AG04450 (cell line): ENCODE measurements around the gene CNTROB. TPM values are rescaled to one million over a fixed set of nuclear protein-coding genes. Genes with fewer than 3 reads are reported as not detected.

Experiments
- CTCF ChIA-PET: fragments of 300-600, 350-600 bp; formaldehyde crosslinking; extraction: SDS; loops from one replicate; lab custom pipeline; 2022; ENCODE audit warnings: antibody characterized with exemption, inconsistent platforms; lab: Charles Lee
- POLR2A ChIA-PET: fragments of 350-600 bp; formaldehyde crosslinking; extraction: SDS; loops from one replicate; lab custom pipeline; 2021; ENCODE audit warnings: antibody characterized with exemption, inconsistent platforms; lab: Yijun Ruan, JAX
- DNase-seq: peaks from one replicate; pipeline ENCODE4 v3.0.0-alpha.2; 2011; ENCODE audit warnings: low read depth, low spot score
- H3K27ac ChIP-seq: one replicate; pipeline ENCODE4 v1.5.1; 2012; ENCODE audit warnings: low read depth, low read length, control low read depth
- H3K27me3 ChIP-seq: one replicate; pipeline ENCODE4 v1.6.0; 2012; ENCODE audit warnings: low read length; ENCODE audit not compliant: control insufficient read depth, insufficient read depth
- H3K4me3 ChIP-seq: 2 replicates; pipeline ENCODE4 v1.5.1; 2011; ENCODE audit warnings: mild to moderate bottlenecking, low read depth, low read length, control low read depth
- H3K9me3 ChIP-seq: 2 replicates; pipeline ENCODE4 v1.5.1; 2012; ENCODE audit warnings: low read length; ENCODE audit not compliant: control insufficient read depth, insufficient read depth
- CTCF ChIP-seq: IDR thresholded peaks from 2 replicates; pipeline ENCODE4 v1.5.1; 2011; ENCODE audit warnings: low read depth, low read length, control low read depth, inconsistent platforms
- polyA plus RNA-seq: library from polyadenylated mRNA; depleted of rRNA; stranded (reverse); fragments of >200 nt; gene quantifications from 2 replicates; pipeline ENCODE4 v1.2.3, GENCODE V29; 2011

Gene CNTROB
- polyA plus RNA-seq, 1 experiment: 11.3 TPM

GRCh38 chr17:7884581-7885366 is 47.2 kb upstream of the CNTROB start:
- no peak for DNase-seq
- Histone ChIP-seq H3K4me3 (peak overlapping the region; percentile 79), H3K27ac (peak overlapping the region; percentile 94), H3K27me3 (no peaks in the 10 kb centered on the region), H3K9me3 (no peaks in the 10 kb centered on the region; the same call in 1 of the 2 replicates)
- POLR2A ChIA-PET: interaction anchor here (0.7 to 1.7 kb wide), 2 partner anchors 28 to 842 kb away, joined by 3 to 4 read pairs; partner anchors contain the start of gene NAA38
- CTCF ChIA-PET: no interaction called here
- TF ChIP-seq CTCF: no peak

DNA sequence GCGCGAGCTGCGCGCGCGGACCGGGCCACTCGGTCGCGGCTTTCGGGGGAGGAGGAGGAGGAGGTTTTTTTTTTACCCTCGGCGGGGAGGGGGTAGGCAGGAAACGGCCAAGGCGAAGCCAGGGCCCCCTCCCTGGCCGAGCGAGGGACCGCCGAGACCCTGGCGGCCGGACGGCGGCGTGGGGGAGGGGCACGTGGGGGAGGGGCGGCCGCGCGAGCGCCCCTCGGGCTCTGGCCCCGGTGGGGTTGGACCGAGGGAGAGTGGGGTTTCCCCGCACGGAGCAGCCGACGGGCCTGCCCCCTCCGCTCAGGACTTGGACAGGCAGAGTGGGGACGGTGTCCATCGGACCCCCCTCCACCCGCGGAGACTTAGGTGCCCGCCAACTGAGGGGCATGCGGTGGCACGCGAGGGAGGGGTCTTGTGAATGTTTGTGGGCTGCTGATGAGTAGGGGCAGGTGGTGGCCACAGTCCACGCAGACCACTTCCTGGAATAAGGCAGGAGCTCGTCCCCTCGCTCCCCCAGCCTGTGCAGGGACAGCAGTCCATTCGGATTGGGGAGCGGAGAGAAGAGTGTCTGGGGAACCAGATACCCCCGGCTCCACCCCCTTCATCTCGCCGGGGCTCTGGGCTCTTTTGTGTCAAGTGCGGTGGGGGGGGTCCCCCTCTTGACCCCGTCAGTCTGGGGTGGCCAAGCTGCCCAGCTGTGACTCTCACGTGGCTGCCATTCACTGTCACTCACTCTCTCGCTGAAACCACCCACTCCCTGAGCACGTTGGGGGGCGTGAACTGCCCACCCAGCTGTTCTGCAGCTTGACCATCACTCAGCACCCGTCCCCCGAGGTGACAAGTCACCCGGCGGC is 46.4 kb upstream of the CNTROB start:
- CTCF ChIA-PET: no interaction called here
- no peaks in the 10 kb centered on the region; the same call in 1 of the 2 replicates for H3K9me3 ChIP-seq
- peak overlapping the region; percentile 79 for H3K4me3 ChIP-seq
- no peaks in the 10 kb centered on the region for H3K27me3 ChIP-seq
- no peak for DNase-seq
- H3K27ac ChIP-seq: peak overlapping the region; percentile 94
- POLR2A ChIA-PET: interaction anchor here (0.6 to 1.7 kb wide), 5 partner anchors 18 to 843 kb away, joined by 3 to 8 read pairs (median 3); partner anchors contain the start of genes KDM6B and NAA38
- no peak for TF ChIP-seq CTCF

DNA sequence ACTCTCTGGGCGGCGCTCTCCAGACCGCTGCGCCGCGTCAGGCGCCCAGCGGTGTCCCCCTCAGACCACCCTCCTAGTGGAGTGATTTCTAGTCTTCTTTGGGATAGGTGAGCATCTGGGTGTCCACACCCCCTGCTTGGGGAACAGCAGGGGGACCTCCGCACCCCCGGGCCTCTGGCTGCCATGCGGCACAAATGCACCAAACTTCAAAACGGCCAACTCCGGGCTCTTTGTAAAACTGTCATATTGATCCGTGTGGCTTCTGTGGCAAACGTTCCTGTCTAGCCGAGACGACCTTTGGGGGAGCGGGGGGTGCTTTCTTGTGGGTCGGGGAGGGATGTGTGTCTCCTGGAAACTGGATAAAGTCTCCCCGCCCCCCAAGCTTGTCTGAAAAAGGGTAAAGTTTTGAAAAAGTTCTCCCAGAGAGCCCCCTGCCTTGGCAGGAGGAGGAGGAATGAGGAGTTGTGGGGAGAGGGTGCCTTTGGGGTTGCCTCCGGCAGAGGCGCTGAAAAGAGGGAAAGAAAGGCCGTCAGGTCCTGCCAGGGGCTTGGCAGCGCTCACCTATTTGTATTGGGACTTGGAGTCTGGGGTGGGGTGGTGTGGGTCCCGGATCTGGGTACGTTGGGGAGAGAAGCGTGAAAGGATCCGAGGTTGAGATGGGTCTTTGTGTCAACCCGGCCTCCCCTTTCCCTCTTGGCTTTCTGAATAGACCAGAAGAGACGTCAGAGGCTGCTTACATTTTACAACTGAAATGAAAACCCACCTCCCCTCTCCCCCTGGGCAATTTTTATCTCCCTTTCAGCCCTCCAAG is 45.6 kb upstream of the CNTROB start:
- CTCF ChIA-PET: no interaction called here
- Histone ChIP-seq H3K27ac (peak overlapping the region; percentile 94), H3K4me3 (peak overlapping the region; percentile 79), H3K9me3 (no peaks in the 10 kb centered on the region; the same call in 1 of the 2 replicates), H3K27me3 (no peaks in the 10 kb centered on the region)
- POLR2A ChIA-PET: interaction anchor here (0.6 to 1.7 kb wide), 2 partner anchors 29 to 63 kb away, joined by 4 to 8 read pairs; partner anchors contain the start of gene NAA38
- no peak for TF ChIP-seq CTCF
- no peak for DNase-seq

GRCh38 chr17:7887038-7887481 is 44.9 kb upstream of the CNTROB start:
- no peak for DNase-seq
- Histone ChIP-seq H3K4me3 (peak overlapping the region; percentile 79), H3K27ac (peak overlapping the region; percentile 94), H3K9me3 (no peaks in the 10 kb centered on the region; the same call in 1 of the 2 replicates), H3K27me3 (no peaks in the 10 kb centered on the region)
- CTCF ChIA-PET: no interaction called here
- POLR2A ChIA-PET: no interaction called here
- peak; percentile 7; the same call in 1 of the 2 replicates for TF ChIP-seq CTCF
